Eye (tissue), 1 donor: ENCODE results near the gene TTLL12.
A peak's percentile ranks its signal among the peaks of the same experiment; 100 is the strongest.

Source experiments
- DNase-seq: peaks from one replicate; pipeline ENCODE4 v3.0.0-alpha.2; 2015

TTLL12 gene

GRCh38 chr22:43171019-43171491 lies 15.9 kb downstream of the TTLL12 start:
- DNase-seq: no peak

GRCh38 chr22:43170131-43170480 lies 16.8 kb downstream of the TTLL12 start:
- no peak for DNase-seq

GRCh38 chr22:43169310-43170130 lies 17.4 kb downstream of the TTLL12 start:
- no peak for DNase-seq

GRCh38 chr22:43168471-43169309 lies 18.2 kb downstream of the TTLL12 start:
- DNase-seq: no peak

GRCh38 chr22:43167001-43167589 lies 19.8 kb downstream of the TTLL12 start:
- DNase-seq: no peak

- DNase-seq: no peak
Measured at GRCh38 chr22:43166132-43166930, 20.6 kb downstream of the TTLL12 start.

- DNase-seq: no peak
Measured at GRCh38 chr22:43164636-43165035, 22.3 kb downstream of the TTLL12 start.

GRCh38 chr22:43163241-43163795 lies 23.6 kb downstream of the TTLL12 start:
- DNase-seq: no peak

- no peak for DNase-seq
Measured at GRCh38 chr22:43162412-43163150, 24.4 kb downstream of the TTLL12 start.

GRCh38 chr22:43160497-43161126 lies 26.3 kb downstream of the TTLL12 start:
- DNase-seq: no peak

GRCh38 chr22:43159484-43160178 lies 27.3 kb downstream of the TTLL12 start:
- DNase-seq: peak; percentile 17

- no peak for DNase-seq
Measured at GRCh38 chr22:43158778-43159483, 28.0 kb downstream of the TTLL12 start.

GRCh38 chr22:43157874-43158546 lies 28.9 kb downstream of the TTLL12 start:
- no peak for DNase-seq

- no peak for DNase-seq
Measured at GRCh38 chr22:43156413-43156812, 30.5 kb downstream of the TTLL12 start.

- DNase-seq: no peak
Measured at GRCh38 chr22:43155789-43156188, 31.1 kb downstream of the TTLL12 start.

GRCh38 chr22:43154887-43155536 lies 31.9 kb downstream of the TTLL12 start:
- no peak for DNase-seq

GRCh38 chr22:43153899-43154298 lies 33.0 kb downstream of the TTLL12 start:
- no peak for DNase-seq

GRCh38 chr22:43152357-43153071 lies 34.4 kb downstream of the TTLL12 start:
- DNase-seq: peak; percentile 28
